ENCODE data around the gene GSTA1. TPM values are rescaled to one million over a fixed set of nuclear protein-coding genes. Genes with fewer than 3 reads are reported as not detected.

GSTA1 gene
- total RNA-seq, 1 experiment from 2014 or later: not detected

DNA sequence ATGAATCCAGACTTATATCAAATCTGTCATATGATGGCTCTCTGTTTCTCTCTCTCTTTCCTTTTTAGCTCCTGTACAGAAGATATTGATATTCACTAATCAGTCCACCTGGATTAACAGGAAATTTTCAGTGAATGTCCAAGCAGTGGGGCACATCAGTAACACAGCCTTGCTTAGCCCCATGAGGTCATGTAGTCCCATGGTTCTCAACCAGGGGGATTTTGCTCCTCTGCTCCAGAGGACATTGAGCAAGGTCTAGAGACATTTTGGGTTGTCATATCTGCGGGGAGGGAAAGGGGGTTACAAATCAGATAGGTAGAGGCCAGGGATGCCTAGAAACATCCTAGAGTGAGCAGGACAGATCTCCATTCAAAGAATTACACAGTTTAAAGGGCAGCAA is 810 bp downstream of the GSTA1 start:
- H3K79me1 ChIP-seq (ENCODE audit: insufficient read depth, low read depth, low read length, poor library complexity, severe bottlenecking): no peaks in the 10 kb centered on the region
- H3K27ac ChIP-seq (ENCODE audit: insufficient read length, low read depth, low read length): no peak overlapping the region
- H3K14ac ChIP-seq (ENCODE audit: insufficient read depth, low read length): no peak overlapping the region
- no peak overlapping the region for H4K8ac ChIP-seq (replicated peaks; ENCODE audit: insufficient read length, low read depth, low read length)
- H2AFZ ChIP-seq (ENCODE audit: low read length): no peak overlapping the region
- no peaks in the 10 kb centered on the region for H3K9me3 ChIP-seq (ENCODE audit: control insufficient read depth, low read depth, low read length)
- Mint-ChIP-seq H3K27ac (no peak overlapping the region), H3K4me1 (peaks cover 6% of the 10 kb centered on the region in 2 experiments), H3K4me3 (no peak overlapping the region), H3K36me3 (ENCODE audit: insufficient read depth in 1 of 3, low read depth in 3 of 3) (no peaks in the 10 kb centered on the region), H3K9me3 (no peaks in the 10 kb centered on the region), H3K27me3 (ENCODE audit: low read depth) (no peaks in the 10 kb centered on the region; the same call in 1 of the 2 replicates)
- no peak overlapping the region for H3K4ac ChIP-seq (ENCODE audit: low read depth, low read length)
- H3K4me2 ChIP-seq (ENCODE audit: insufficient read depth, insufficient read length, low read length): no peak overlapping the region
- H3K18ac ChIP-seq (ENCODE audit: insufficient read length, low read depth, low read length): no peak overlapping the region
- no peaks in the 10 kb centered on the region for H3K4me1 ChIP-seq (ENCODE audit: insufficient read depth, low read length)
- H4K5ac ChIP-seq (ENCODE audit: insufficient read length, low read depth, low read length): no peak overlapping the region
- TF ChIP-seq, protein P1, sequence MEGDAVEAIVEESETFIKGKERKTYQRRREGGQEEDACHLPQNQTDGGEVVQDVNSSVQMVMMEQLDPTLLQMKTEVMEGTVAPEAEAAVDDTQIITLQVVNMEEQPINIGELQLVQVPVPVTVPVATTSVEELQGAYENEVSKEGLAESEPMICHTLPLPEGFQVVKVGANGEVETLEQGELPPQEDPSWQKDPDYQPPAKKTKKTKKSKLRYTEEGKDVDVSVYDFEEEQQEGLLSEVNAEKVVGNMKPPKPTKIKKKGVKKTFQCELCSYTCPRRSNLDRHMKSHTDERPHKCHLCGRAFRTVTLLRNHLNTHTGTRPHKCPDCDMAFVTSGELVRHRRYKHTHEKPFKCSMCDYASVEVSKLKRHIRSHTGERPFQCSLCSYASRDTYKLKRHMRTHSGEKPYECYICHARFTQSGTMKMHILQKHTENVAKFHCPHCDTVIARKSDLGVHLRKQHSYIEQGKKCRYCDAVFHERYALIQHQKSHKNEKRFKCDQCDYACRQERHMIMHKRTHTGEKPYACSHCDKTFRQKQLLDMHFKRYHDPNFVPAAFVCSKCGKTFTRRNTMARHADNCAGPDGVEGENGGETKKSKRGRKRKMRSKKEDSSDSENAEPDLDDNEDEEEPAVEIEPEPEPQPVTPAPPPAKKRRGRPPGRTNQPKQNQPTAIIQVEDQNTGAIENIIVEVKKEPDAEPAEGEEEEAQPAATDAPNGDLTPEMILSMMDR (conservative IDR thresholded peaks at IDR 0.05): no peak
- H2AK5ac ChIP-seq (ENCODE audit: insufficient read length, low read length): no peak overlapping the region
- no peaks in the 10 kb centered on the region for H3K27me3 ChIP-seq (ENCODE audit: insufficient read depth, low read length)
- H3K23me2 ChIP-seq (ENCODE audit: insufficient read length, low read depth, low read length, poor library complexity, severe bottlenecking): no peaks in the 10 kb centered on the region
- no peak for DNase-seq
- WGBS (ENCODE audit: extremely low coverage, insufficient read length, low lambda C conversion rate): no CpG with 5 or more reads among the region's 1 CpG
- H4K20me1 ChIP-seq (ENCODE audit: control insufficient read depth, insufficient read depth, insufficient read length): no peaks in the 10 kb centered on the region
- no peak overlapping the region for H2BK120ac ChIP-seq (ENCODE audit: low read depth, low read length, poor library complexity, severe bottlenecking)
- no peaks in the 10 kb centered on the region for H3K79me2 ChIP-seq (ENCODE audit: insufficient read depth, low read length)
- H2BK15ac ChIP-seq (ENCODE audit: low read depth, low read length): no peak overlapping the region
- H3K9ac ChIP-seq (ENCODE audit: extremely low read depth, insufficient read length, low read length): no peak overlapping the region
- H3K56ac ChIP-seq (ENCODE audit: insufficient read length, low read depth, low read length): no peak overlapping the region
- H2BK5ac ChIP-seq (ENCODE audit: insufficient read length, low read length): no peak overlapping the region
- no peak overlapping the region for H2BK12ac ChIP-seq (ENCODE audit: insufficient read length, low read depth, low read length)
- no peak overlapping the region for H3K23ac ChIP-seq (ENCODE audit: insufficient read length, low read depth, low read length)
- no peak overlapping the region for H3T11ph ChIP-seq (ENCODE audit: low read length)
- H4K91ac ChIP-seq (ENCODE audit: insufficient read length, low read depth, low read length): no peak overlapping the region
- H2BK20ac ChIP-seq (ENCODE audit: low read depth, low read length, poor library complexity, severe bottlenecking): no peak overlapping the region

All from H9 (cell line).